ENCODE data around the gene LIMCH1. TPM values are rescaled to one million over a fixed set of nuclear protein-coding genes. Genes with fewer than 3 reads are reported as not detected.
A peak's percentile ranks its signal among the peaks of the same experiment; 100 is the strongest.

The LIMCH1 gene
- total RNA-seq, 1 donor from 2014 or later = 7.1 TPM

DNA sequence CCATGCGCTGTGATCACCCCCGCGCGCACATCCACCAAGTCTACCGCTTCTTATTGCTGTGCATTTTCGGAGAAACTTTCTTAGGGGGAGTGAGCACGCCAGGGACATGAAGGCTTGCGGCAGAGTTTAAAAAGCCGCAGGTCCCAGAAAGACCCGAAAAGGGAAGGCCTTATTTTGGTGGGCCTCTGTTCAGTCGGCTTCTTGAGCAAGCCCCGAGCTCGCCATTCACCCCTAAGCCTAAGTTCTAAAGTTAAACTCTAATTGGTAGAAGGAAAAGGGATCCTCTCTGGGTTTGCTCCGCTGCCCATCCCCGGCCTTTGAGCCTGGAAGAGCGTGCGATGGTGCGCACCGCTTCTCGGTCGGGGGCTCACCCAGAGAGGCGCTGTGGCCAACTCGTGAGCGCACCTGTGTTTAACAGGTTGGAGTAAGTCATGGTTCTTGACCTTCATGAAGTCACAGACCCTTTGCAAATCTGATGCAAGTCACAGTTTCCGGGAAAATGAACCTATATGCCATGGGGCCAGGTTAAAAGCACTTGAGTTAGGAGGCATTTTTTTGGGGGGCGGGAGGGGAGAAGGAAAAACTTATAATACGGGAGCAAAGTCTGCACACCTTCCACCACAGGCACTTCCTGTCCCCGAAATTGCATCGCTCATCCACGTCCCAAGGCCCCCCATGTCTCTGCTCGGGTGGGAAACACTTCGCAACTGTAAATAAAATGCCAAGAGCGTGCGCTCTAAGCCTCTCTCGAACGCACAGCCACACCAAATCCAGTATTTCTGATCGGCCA, 208.7 kb downstream of the LIMCH1 start:
- Mint-ChIP-seq H3K4me3 (ENCODE audit: unreplicated experiment) (no peak overlapping the region), H3K4me1 (ENCODE audit: low read depth, unreplicated experiment) (peaks cover 2% of the 10 kb centered on the region), H3K27me3 (ENCODE audit: low read depth, unreplicated experiment) (peaks cover 89% of the 10 kb centered on the region), H3K36me3 (ENCODE audit: low read depth, unreplicated experiment) (peaks cover 2% of the 10 kb centered on the region), H3K9me3 (ENCODE audit: unreplicated experiment) (peaks cover 30% of the 10 kb centered on the region), H3K27ac (ENCODE audit: unreplicated experiment) (no peak overlapping the region)
- H3K4me1 ChIP-seq (ENCODE audit: insufficient read depth, low read length) = peaks cover 2% of the 10 kb centered on the region
- FAIRE-seq = no peak
- H3K9me3 ChIP-seq (ENCODE audit: insufficient read depth, low read depth, low read length) = peaks cover 3% of the 10 kb centered on the region
- no peaks in the 10 kb centered on the region for H3K36me3 ChIP-seq (ENCODE audit: insufficient read depth, low read length)
- peak overlapping the region; percentile 26 for H2AFZ ChIP-seq (ENCODE audit: low read depth, low read length)
- peaks cover 88% of the 10 kb centered on the region for H3K27me3 ChIP-seq (ENCODE audit: insufficient read depth, low read length)
- no peak overlapping the region for H3K27ac ChIP-seq (ENCODE audit: low read depth, low read length)
- peak; percentile 80 for TF ChIP-seq EZH2 (IDR thresholded peaks at IDR 0.05; ENCODE audit: insufficient read depth, low read length)
- TF ChIP-seq, protein P1, sequence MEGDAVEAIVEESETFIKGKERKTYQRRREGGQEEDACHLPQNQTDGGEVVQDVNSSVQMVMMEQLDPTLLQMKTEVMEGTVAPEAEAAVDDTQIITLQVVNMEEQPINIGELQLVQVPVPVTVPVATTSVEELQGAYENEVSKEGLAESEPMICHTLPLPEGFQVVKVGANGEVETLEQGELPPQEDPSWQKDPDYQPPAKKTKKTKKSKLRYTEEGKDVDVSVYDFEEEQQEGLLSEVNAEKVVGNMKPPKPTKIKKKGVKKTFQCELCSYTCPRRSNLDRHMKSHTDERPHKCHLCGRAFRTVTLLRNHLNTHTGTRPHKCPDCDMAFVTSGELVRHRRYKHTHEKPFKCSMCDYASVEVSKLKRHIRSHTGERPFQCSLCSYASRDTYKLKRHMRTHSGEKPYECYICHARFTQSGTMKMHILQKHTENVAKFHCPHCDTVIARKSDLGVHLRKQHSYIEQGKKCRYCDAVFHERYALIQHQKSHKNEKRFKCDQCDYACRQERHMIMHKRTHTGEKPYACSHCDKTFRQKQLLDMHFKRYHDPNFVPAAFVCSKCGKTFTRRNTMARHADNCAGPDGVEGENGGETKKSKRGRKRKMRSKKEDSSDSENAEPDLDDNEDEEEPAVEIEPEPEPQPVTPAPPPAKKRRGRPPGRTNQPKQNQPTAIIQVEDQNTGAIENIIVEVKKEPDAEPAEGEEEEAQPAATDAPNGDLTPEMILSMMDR (IDR thresholded peaks at IDR 0.05; ENCODE audit: insufficient read depth, low read depth, low read length) = no peak
- H3K4me2 ChIP-seq (ENCODE audit: low read length) = no peak overlapping the region
- no peak for DNase-seq (ENCODE audit: low read depth)
- no peaks in the 10 kb centered on the region for H3K79me2 ChIP-seq (ENCODE audit: insufficient read depth, low read length)
- no peak overlapping the region for H3K9ac ChIP-seq (ENCODE audit: low read length)
- H3K4me3 ChIP-seq (ENCODE audit: insufficient read depth, low read depth, low read length) = no peak overlapping the region
- peaks cover 6% of the 10 kb centered on the region for H4K20me1 ChIP-seq (ENCODE audit: insufficient read depth, low read length)

DNA sequence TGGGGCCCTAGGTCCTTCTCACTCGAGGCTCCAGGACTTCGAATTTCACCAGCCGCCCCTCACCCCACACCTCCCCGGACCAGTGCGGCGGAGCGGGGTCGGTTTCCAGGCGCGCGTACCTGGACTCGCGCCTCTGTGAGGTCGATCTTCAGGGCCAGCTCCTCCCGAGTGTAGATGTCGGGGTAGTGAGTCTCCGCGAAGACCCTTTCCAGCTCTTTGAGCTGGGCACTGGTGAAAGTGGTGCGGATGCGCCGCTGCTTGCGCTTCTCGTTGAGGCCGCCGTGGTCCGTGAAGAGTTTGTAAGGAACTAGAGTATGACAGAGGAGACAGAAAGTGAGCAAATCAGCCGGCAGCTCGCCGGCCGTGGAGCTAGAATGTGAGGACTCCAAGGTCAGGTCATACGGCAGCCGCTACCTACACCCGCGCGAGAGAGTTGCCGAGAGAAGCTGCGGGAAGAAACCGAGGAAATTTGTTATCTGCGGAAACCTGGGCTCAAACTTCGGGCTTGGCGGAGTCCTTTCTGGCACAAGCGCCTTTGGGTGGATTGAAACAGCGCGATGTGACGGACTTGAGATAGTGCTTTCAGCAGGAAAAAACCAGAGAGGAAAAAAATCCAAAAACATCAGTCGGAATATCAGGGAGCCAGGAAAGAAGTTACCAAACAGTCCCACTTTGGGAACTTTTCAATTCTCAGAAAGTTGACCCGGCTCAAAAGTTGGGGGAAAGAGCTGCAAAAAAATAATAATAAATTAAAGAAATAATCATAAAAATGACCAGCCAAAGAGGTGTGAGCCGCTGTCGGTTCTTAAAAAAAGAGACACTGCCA, 209.5 kb downstream of the LIMCH1 start:
- Mint-ChIP-seq H3K27ac (ENCODE audit: unreplicated experiment) (no peak overlapping the region), H3K4me1 (ENCODE audit: low read depth, unreplicated experiment) (peaks cover 2% of the 10 kb centered on the region), H3K9me3 (ENCODE audit: unreplicated experiment) (peaks cover 32% of the 10 kb centered on the region), H3K36me3 (ENCODE audit: low read depth, unreplicated experiment) (peaks cover 2% of the 10 kb centered on the region), H3K4me3 (ENCODE audit: unreplicated experiment) (no peak overlapping the region), H3K27me3 (ENCODE audit: low read depth, unreplicated experiment) (peaks cover 91% of the 10 kb centered on the region)
- TF ChIP-seq, protein P1 (IDR thresholded peaks at IDR 0.05; ENCODE audit: insufficient read depth, low read depth, low read length) = no peak
- peak; percentile 33 for TF ChIP-seq EZH2 (IDR thresholded peaks at IDR 0.05; ENCODE audit: insufficient read depth, low read length)
- H3K27ac ChIP-seq (ENCODE audit: low read depth, low read length) = no peak overlapping the region
- FAIRE-seq (no peak), DNase-seq (ENCODE audit: low read depth) (no peak)
- H4K20me1 ChIP-seq (ENCODE audit: insufficient read depth, low read length) = peaks cover 6% of the 10 kb centered on the region
- no peak overlapping the region for H3K9ac ChIP-seq (ENCODE audit: low read length)
- no peaks in the 10 kb centered on the region for H3K36me3 ChIP-seq (ENCODE audit: insufficient read depth, low read length)
- H3K27me3 ChIP-seq (ENCODE audit: insufficient read depth, low read length) = peaks cover 93% of the 10 kb centered on the region
- H3K9me3 ChIP-seq (ENCODE audit: insufficient read depth, low read depth, low read length) = peaks cover 3% of the 10 kb centered on the region
- H3K4me3 ChIP-seq (ENCODE audit: insufficient read depth, low read depth, low read length) = no peak overlapping the region
- H3K4me2 ChIP-seq (ENCODE audit: low read length) = no peak overlapping the region
- H3K4me1 ChIP-seq (ENCODE audit: insufficient read depth, low read length) = peaks cover 2% of the 10 kb centered on the region
- H3K79me2 ChIP-seq (ENCODE audit: insufficient read depth, low read length) = no peaks in the 10 kb centered on the region
- H2AFZ ChIP-seq (ENCODE audit: low read depth, low read length) = no peak overlapping the region
